ENCODE measurements around the gene HDAC11. TPM values are rescaled to one million over a fixed set of nuclear protein-coding genes. Genes with fewer than 3 reads are reported as not detected.

HDAC11 gene
- total RNA-seq, 1 donor from 2014 or later: 0.96 TPM

- intact Hi-C loops (cut with micrococcal nuclease): no loop called here
Measured at GRCh38 chr3:13538520-13539291, 58.6 kb downstream of the HDAC11 start.

- intact Hi-C loops (cut with micrococcal nuclease): no loop called here
Measured at GRCh38 chr3:13539292-13539638, 59.2 kb downstream of the HDAC11 start.

- intact Hi-C loops (cut with micrococcal nuclease): loop anchor here (10.0 kb wide), 1 partner anchor 525 kb away; no protein-coding TSS in a partner anchor
Measured at GRCh38 chr3:13539671-13540070, 59.6 kb downstream of the HDAC11 start.

GRCh38 chr3:13540297-13540995 lies 60.3 kb downstream of the HDAC11 start:
- intact Hi-C loops (cut with micrococcal nuclease): loop anchor here (10.0 kb wide), 1 partner anchor 526 kb away; no protein-coding TSS in a partner anchor

GRCh38 chr3:13541691-13542090 lies 61.6 kb downstream of the HDAC11 start:
- intact Hi-C loops (cut with micrococcal nuclease): loop anchor here (10.0 kb wide), 1 partner anchor 527 kb away; no protein-coding TSS in a partner anchor

- intact Hi-C loops (cut with micrococcal nuclease): loop anchor here (10.0 kb wide), 1 partner anchor 527 kb away; no protein-coding TSS in a partner anchor
Measured at GRCh38 chr3:13542142-13542541, 62.0 kb downstream of the HDAC11 start.

- intact Hi-C loops (cut with micrococcal nuclease): loop anchor here (10.0 kb wide), 1 partner anchor 528 kb away; no protein-coding TSS in a partner anchor
Measured at GRCh38 chr3:13543253-13543652, 63.1 kb downstream of the HDAC11 start.

- intact Hi-C loops (cut with micrococcal nuclease): loop anchor here (1.0 to 10.0 kb wide), 4 partner anchors 48 to 600 kb away; no protein-coding TSS in a partner anchor
Measured at GRCh38 chr3:13544293-13544831, 64.3 kb downstream of the HDAC11 start.

GRCh38 chr3:13544951-13545651 lies 65.0 kb downstream of the HDAC11 start:
- intact Hi-C loops (cut with micrococcal nuclease): loop anchor here (1.0 to 10.0 kb wide), 5 partner anchors 49 to 599 kb away; no protein-coding TSS in a partner anchor

- intact Hi-C loops (cut with micrococcal nuclease): loop anchor here (2.0 to 10.0 kb wide), 3 partner anchors 103 to 531 kb away; no protein-coding TSS in a partner anchor
Measured at GRCh38 chr3:13545952-13546454, 65.9 kb downstream of the HDAC11 start.

- intact Hi-C loops (cut with micrococcal nuclease): loop anchor here (5.0 to 10.0 kb wide), 2 partner anchors 341 to 532 kb away; no protein-coding TSS in a partner anchor
Measured at GRCh38 chr3:13546667-13547171, 66.6 kb downstream of the HDAC11 start.

GRCh38 chr3:13547591-13548371 lies 67.7 kb downstream of the HDAC11 start:
- intact Hi-C loops (cut with micrococcal nuclease): loop anchor here (5.0 to 10.0 kb wide), 2 partner anchors 340 to 533 kb away; no protein-coding TSS in a partner anchor

GRCh38 chr3:13548696-13549622 lies 68.9 kb downstream of the HDAC11 start, which contains the start of gene FBLN2:
Gene FBLN2, plus strand, starts transcription at chr3:13549125. Its CDS starts 21,231 bp downstream, at chr3:13570356.
- intact Hi-C loops (cut with micrococcal nuclease): loop anchor here (5.0 to 10.0 kb wide), 2 partner anchors 338 to 534 kb away; no protein-coding TSS in a partner anchor

- intact Hi-C loops (cut with micrococcal nuclease): loop anchor here (5.0 to 10.0 kb wide), 2 partner anchors 337 to 535 kb away; no protein-coding TSS in a partner anchor
Measured at GRCh38 chr3:13549623-13550422, 69.7 kb downstream of the HDAC11 start.

GRCh38 chr3:13550423-13550690 lies 70.3 kb downstream of the HDAC11 start:
- intact Hi-C loops (cut with micrococcal nuclease): no loop called here

GRCh38 chr3:13550791-13551360 lies 70.8 kb downstream of the HDAC11 start:
- intact Hi-C loops (cut with micrococcal nuclease): no loop called here

- intact Hi-C loops (cut with micrococcal nuclease): no loop called here
Measured at GRCh38 chr3:13552857-13553652, 72.9 kb downstream of the HDAC11 start.

All from T-helper 1 cell treated with Interleukin-12 subunit alpha and Interleukin-12 subunit beta and Interleukin-4 antibody, amounts not matched to agents 30 ng/mL and 1 ng/mL, for 36 hours (primary cell).